Measurements from ENCODE around the gene RBCK1. TPM values are rescaled to one million over a fixed set of nuclear protein-coding genes. Genes with fewer than 3 reads are reported as not detected.

The RBCK1 gene
- total RNA-seq, 1 experiment from 2014 or later = 46.8 TPM

- DNase-seq = no peak
- H3K79me2 ChIP-seq (ENCODE audit: insufficient read depth, low read length) = no peaks in the 10 kb centered on the region
- no peak overlapping the region for H2BK5ac ChIP-seq (ENCODE audit: insufficient read length, low read length)
- no peaks in the 10 kb centered on the region for H3K9me3 ChIP-seq (ENCODE audit: control insufficient read depth, low read depth, low read length)
- Mint-ChIP-seq H3K4me1 (peaks cover 5 to 9% of the 10 kb centered on the region in 2 experiments; a peak in 3 of 4 replicates), H3K36me3 (ENCODE audit: insufficient read depth in 1 of 3, low read depth in 3 of 3) (peaks cover 18 to 47% (median 46%) of the 10 kb centered on the region in 3 experiments; a peak in 6 of 7 replicates), H3K4me3 (no peak overlapping the region), H3K27me3 (ENCODE audit: low read depth) (peaks cover 4% of the 10 kb centered on the region), H3K9me3 (no peaks in the 10 kb centered on the region), H3K27ac (no peak overlapping the region; a peak in 1 of 7 replicates)
- no peak overlapping the region for H4K5ac ChIP-seq (ENCODE audit: insufficient read length, low read depth, low read length)
- H2BK12ac ChIP-seq (ENCODE audit: insufficient read length, low read depth, low read length) = no peak overlapping the region
- H3K9ac ChIP-seq (ENCODE audit: extremely low read depth, insufficient read length, low read length) = no peak overlapping the region
- H3K4ac ChIP-seq (ENCODE audit: low read depth, low read length) = no peak overlapping the region
- no peak overlapping the region for H3K23ac ChIP-seq (ENCODE audit: insufficient read length, low read depth, low read length)
- H2BK15ac ChIP-seq (ENCODE audit: low read depth, low read length) = no peak overlapping the region
- H4K20me1 ChIP-seq (ENCODE audit: control insufficient read depth, insufficient read depth, insufficient read length) = no peaks in the 10 kb centered on the region
- H3T11ph ChIP-seq (ENCODE audit: low read length) = no peak overlapping the region
- H3K79me1 ChIP-seq (ENCODE audit: insufficient read depth, low read depth, low read length, poor library complexity, severe bottlenecking) = no peaks in the 10 kb centered on the region
- no peak overlapping the region for H3K14ac ChIP-seq (ENCODE audit: insufficient read depth, low read length)
- H4K91ac ChIP-seq (ENCODE audit: insufficient read length, low read depth, low read length) = no peak overlapping the region
- H2BK120ac ChIP-seq (ENCODE audit: low read depth, low read length, poor library complexity, severe bottlenecking) = no peak overlapping the region
- H3K18ac ChIP-seq (ENCODE audit: insufficient read length, low read depth, low read length) = no peak overlapping the region
- H3K4me2 ChIP-seq (ENCODE audit: insufficient read depth, insufficient read length, low read length) = no peak overlapping the region
- H2BK20ac ChIP-seq (ENCODE audit: low read depth, low read length, poor library complexity, severe bottlenecking) = no peak overlapping the region
- H3K56ac ChIP-seq (ENCODE audit: insufficient read length, low read depth, low read length) = no peak overlapping the region
- no peak overlapping the region for H2AK5ac ChIP-seq (ENCODE audit: insufficient read length, low read length)
- no peaks in the 10 kb centered on the region for H3K27me3 ChIP-seq (ENCODE audit: insufficient read depth, low read length)
- H3K23me2 ChIP-seq (ENCODE audit: insufficient read length, low read depth, low read length, poor library complexity, severe bottlenecking) = no peaks in the 10 kb centered on the region
- no peak overlapping the region for H4K8ac ChIP-seq (replicated peaks; ENCODE audit: insufficient read length, low read depth, low read length)
- TF ChIP-seq CTCF (conservative IDR thresholded peaks at IDR 0.05) = no peak
- H3K4me1 ChIP-seq (ENCODE audit: insufficient read depth, low read length) = no peaks in the 10 kb centered on the region
- WGBS (ENCODE audit: extremely low coverage, insufficient read length, low lambda C conversion rate) = no CpG with 5 or more reads among the region's 14 CpGs
- no peak overlapping the region for H2AFZ ChIP-seq (ENCODE audit: low read length)
- H3K27ac ChIP-seq (ENCODE audit: insufficient read length, low read depth, low read length) = no peak overlapping the region
Observed at GRCh38 chr20:427849-428657, 20.0 kb downstream of the RBCK1 start.

Data from H9 (cell line).